ENCODE results near the gene FNBP1L.
"Not testable (repeated sequence)": the region's sequence is repeated elsewhere in the genome, so short reads cannot be mapped to it uniquely, and the experiment has no call there.

FNBP1L gene

GRCh38 chr1:93468662-93469061, 20.7 kb downstream of the FNBP1L start:
- H3K27me3 ChIP-seq (ENCODE audit: insufficient read depth, low read length, poor library complexity), result no peaks in the 10 kb centered on the region
- H2BK5ac ChIP-seq (ENCODE audit: low read length), result no peak overlapping the region
- no peak overlapping the region for H2BK120ac ChIP-seq (ENCODE audit: low read depth, low read length)
- H3K23ac ChIP-seq (ENCODE audit: low read length), result no peak overlapping the region
- H3K4me3 ChIP-seq (ENCODE audit: low read length), result no peak overlapping the region
- no peak overlapping the region for H3K4ac ChIP-seq (ENCODE audit: low read depth, low read length)
- H4K5ac ChIP-seq (ENCODE audit: low read length), result no peak overlapping the region
- no peak overlapping the region for H3K27ac ChIP-seq (ENCODE audit: low read depth, low read length)
- H4K8ac ChIP-seq (ENCODE audit: low read depth, low read length), result no peak overlapping the region
- H3K79me1 ChIP-seq (ENCODE audit: low read length), result no peaks in the 10 kb centered on the region
- no peak overlapping the region for H3K9ac ChIP-seq (ENCODE audit: low read length)
- peaks cover 4% of the 10 kb centered on the region for H3K4me1 ChIP-seq (ENCODE audit: control insufficient read depth, low read depth, low read length)
- H3K56ac ChIP-seq (ENCODE audit: low read length), result no peak overlapping the region
- H3K36me3 ChIP-seq (ENCODE audit: control insufficient read depth, insufficient read depth, low read length), result no peaks in the 10 kb centered on the region
- H3K79me2 ChIP-seq (ENCODE audit: control insufficient read depth, insufficient read depth, low read length), result peaks cover 78% of the 10 kb centered on the region
- no peak overlapping the region for H3K18ac ChIP-seq (ENCODE audit: low read length)
- H2AK5ac ChIP-seq (ENCODE audit: low read length), result no peak overlapping the region
- no peak for DNase-seq
- WGBS (ENCODE audit: extremely low coverage, insufficient coverage, low lambda C conversion rate), result no CpG with 5 or more reads among the region's 3 CpGs
- no peak overlapping the region for H3K4me2 ChIP-seq (ENCODE audit: low read length)
- no peak overlapping the region for H2BK15ac ChIP-seq (replicated peaks; ENCODE audit: low read depth)

DNA sequence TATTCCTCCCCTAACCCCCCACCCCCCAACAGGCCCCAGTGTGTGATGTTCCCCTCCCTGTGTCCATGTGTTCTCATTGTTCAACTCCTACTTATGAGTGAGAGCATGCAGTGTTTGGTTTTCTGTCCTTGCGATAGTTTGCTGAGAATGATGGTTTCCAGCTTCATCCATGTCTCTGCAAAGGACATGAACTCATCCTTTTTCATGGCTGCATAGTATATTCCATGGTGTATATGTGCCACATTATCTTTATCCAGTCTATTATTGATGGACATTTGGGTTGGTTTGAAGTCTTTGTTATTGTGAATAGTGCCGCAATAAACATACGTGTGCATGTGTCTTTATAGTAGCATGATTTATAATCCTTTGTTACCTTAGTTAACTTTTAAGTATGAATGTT, 21.3 kb downstream of the FNBP1L start:
- not testable (repeated sequence) for H2BK120ac ChIP-seq (ENCODE audit: low read depth, low read length); H3K79me1 ChIP-seq (ENCODE audit: low read length); H2BK15ac ChIP-seq (replicated peaks; ENCODE audit: low read depth); H3K4ac ChIP-seq (ENCODE audit: low read depth, low read length); H4K8ac ChIP-seq (ENCODE audit: low read depth, low read length); H2AK5ac ChIP-seq (ENCODE audit: low read length); H3K36me3 ChIP-seq (ENCODE audit: control insufficient read depth, insufficient read depth, low read length); H3K9ac ChIP-seq (ENCODE audit: low read length); H3K18ac ChIP-seq (ENCODE audit: low read length); H3K27me3 ChIP-seq (ENCODE audit: insufficient read depth, low read length, poor library complexity); H3K27ac ChIP-seq (ENCODE audit: low read depth, low read length); H3K4me2 ChIP-seq (ENCODE audit: low read length); H4K5ac ChIP-seq (ENCODE audit: low read length); DNase-seq; H3K23ac ChIP-seq (ENCODE audit: low read length); H3K4me1 ChIP-seq (ENCODE audit: control insufficient read depth, low read depth, low read length); H2BK5ac ChIP-seq (ENCODE audit: low read length); H3K4me3 ChIP-seq (ENCODE audit: low read length); H3K56ac ChIP-seq (ENCODE audit: low read length)
- WGBS (ENCODE audit: extremely low coverage, insufficient coverage, low lambda C conversion rate), result no CpG with 5 or more reads among the region's 3 CpGs
- peaks cover 79% of the 10 kb centered on the region for H3K79me2 ChIP-seq (ENCODE audit: control insufficient read depth, insufficient read depth, low read length)

DNA sequence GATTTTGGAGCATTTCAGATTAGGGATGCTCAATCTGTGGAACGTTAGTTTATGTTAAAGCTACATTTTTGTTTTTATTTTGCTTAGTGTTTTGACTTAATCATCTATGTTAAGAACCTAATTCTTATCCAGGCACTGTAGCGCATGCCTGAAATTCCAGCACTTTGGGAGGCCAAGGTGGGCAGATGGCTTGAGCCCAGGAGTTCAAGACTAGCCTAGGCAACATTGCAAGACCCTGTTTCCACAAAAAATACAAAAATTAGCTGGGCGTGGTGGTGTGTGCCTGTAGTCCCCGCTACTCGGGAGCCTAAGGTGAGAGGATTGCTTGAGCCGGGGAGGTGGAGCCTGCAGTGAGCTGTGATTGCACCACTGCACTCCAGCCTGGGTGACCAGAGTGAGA, 23.4 kb downstream of the FNBP1L start:
- Histone ChIP-seq H3K4me1 (ENCODE audit: control insufficient read depth, low read depth, low read length) (peaks cover 5% of the 10 kb centered on the region), H3K27me3 (ENCODE audit: insufficient read depth, low read length, poor library complexity) (no peaks in the 10 kb centered on the region), H3K18ac (ENCODE audit: low read length) (no peak overlapping the region), H4K5ac (ENCODE audit: low read length) (no peak overlapping the region), H3K56ac (ENCODE audit: low read length) (no peak overlapping the region), H2BK15ac (replicated peaks; ENCODE audit: low read depth) (no peak overlapping the region), H2BK5ac (ENCODE audit: low read length) (no peak overlapping the region), H3K79me2 (ENCODE audit: control insufficient read depth, insufficient read depth, low read length) (peaks cover 77% of the 10 kb centered on the region), H4K8ac (ENCODE audit: low read depth, low read length) (no peak overlapping the region), H3K4me2 (ENCODE audit: low read length) (no peak overlapping the region), H3K9ac (ENCODE audit: low read length) (no peak overlapping the region), H3K79me1 (ENCODE audit: low read length) (no peaks in the 10 kb centered on the region), H3K4ac (ENCODE audit: low read depth, low read length) (no peak overlapping the region), H3K23ac (ENCODE audit: low read length) (no peak overlapping the region), H3K4me3 (ENCODE audit: low read length) (no peak overlapping the region), H2AK5ac (ENCODE audit: low read length) (no peak overlapping the region), H2BK120ac (ENCODE audit: low read depth, low read length) (no peak overlapping the region), H3K36me3 (ENCODE audit: control insufficient read depth, insufficient read depth, low read length) (no peaks in the 10 kb centered on the region), H3K27ac (ENCODE audit: low read depth, low read length) (no peak overlapping the region)
- DNase-seq, result peak; percentile 52
- no CpG with 5 or more reads among the region's 6 CpGs for WGBS (ENCODE audit: extremely low coverage, insufficient coverage, low lambda C conversion rate)

GRCh38 chr1:93471911-93472310, 24.0 kb downstream of the FNBP1L start:
- DNase-seq, result no peak
- Histone ChIP-seq H3K27me3 (ENCODE audit: insufficient read depth, low read length, poor library complexity) (no peaks in the 10 kb centered on the region), H3K79me1 (ENCODE audit: low read length) (no peaks in the 10 kb centered on the region), H3K4me2 (ENCODE audit: low read length) (no peak overlapping the region), H3K9ac (ENCODE audit: low read length) (no peak overlapping the region), H2BK120ac (ENCODE audit: low read depth, low read length) (no peak overlapping the region), H3K36me3 (ENCODE audit: control insufficient read depth, insufficient read depth, low read length) (no peaks in the 10 kb centered on the region), H4K8ac (ENCODE audit: low read depth, low read length) (no peak overlapping the region), H3K18ac (ENCODE audit: low read length) (no peak overlapping the region), H2BK5ac (ENCODE audit: low read length) (no peak overlapping the region), H3K79me2 (ENCODE audit: control insufficient read depth, insufficient read depth, low read length) (peaks cover 78% of the 10 kb centered on the region), H3K4me3 (ENCODE audit: low read length) (no peak overlapping the region), H4K5ac (ENCODE audit: low read length) (no peak overlapping the region), H2AK5ac (ENCODE audit: low read length) (no peak overlapping the region), H2BK15ac (replicated peaks; ENCODE audit: low read depth) (no peak overlapping the region), H3K4ac (ENCODE audit: low read depth, low read length) (no peak overlapping the region), H3K23ac (ENCODE audit: low read length) (no peak overlapping the region), H3K4me1 (ENCODE audit: control insufficient read depth, low read depth, low read length) (peaks cover 5% of the 10 kb centered on the region), H3K56ac (ENCODE audit: low read length) (no peak overlapping the region), H3K27ac (ENCODE audit: low read depth, low read length) (no peak overlapping the region)
- no CpG with 5 or more reads among the region's 1 CpG for WGBS (ENCODE audit: extremely low coverage, insufficient coverage, low lambda C conversion rate)

- no peak overlapping the region for H2AK5ac ChIP-seq (ENCODE audit: low read length)
- H2BK15ac ChIP-seq (replicated peaks; ENCODE audit: low read depth), result no peak overlapping the region
- peak overlapping the region; percentile 9 for H3K9ac ChIP-seq (ENCODE audit: low read length)
- no peak overlapping the region for H3K56ac ChIP-seq (ENCODE audit: low read length)
- peaks cover 3% of the 10 kb centered on the region for H3K79me1 ChIP-seq (ENCODE audit: low read length)
- no peaks in the 10 kb centered on the region for H3K36me3 ChIP-seq (ENCODE audit: control insufficient read depth, insufficient read depth, low read length)
- no peak overlapping the region for H3K4ac ChIP-seq (ENCODE audit: low read depth, low read length)
- DNase-seq, result peak; percentile 91
- H2BK5ac ChIP-seq (ENCODE audit: low read length), result no peak overlapping the region
- H4K5ac ChIP-seq (ENCODE audit: low read length), result no peak overlapping the region
- H4K8ac ChIP-seq (ENCODE audit: low read depth, low read length), result no peak overlapping the region
- no peak overlapping the region for H3K18ac ChIP-seq (ENCODE audit: low read length)
- H3K27ac ChIP-seq (ENCODE audit: low read depth, low read length), result peak overlapping the region; percentile 79
- H2BK120ac ChIP-seq (ENCODE audit: low read depth, low read length), result no peak overlapping the region
- H3K23ac ChIP-seq (ENCODE audit: low read length), result no peak overlapping the region
- H3K4me3 ChIP-seq (ENCODE audit: low read length), result no peak overlapping the region
- no peaks in the 10 kb centered on the region for H3K27me3 ChIP-seq (ENCODE audit: insufficient read depth, low read length, poor library complexity)
- H3K4me2 ChIP-seq (ENCODE audit: low read length), result no peak overlapping the region
- no CpG with 5 or more reads among the region's 2 CpGs for WGBS (ENCODE audit: extremely low coverage, insufficient coverage, low lambda C conversion rate)
- peaks cover 77% of the 10 kb centered on the region for H3K79me2 ChIP-seq (ENCODE audit: control insufficient read depth, insufficient read depth, low read length)
- peaks cover 5% of the 10 kb centered on the region for H3K4me1 ChIP-seq (ENCODE audit: control insufficient read depth, low read depth, low read length)
Measured at GRCh38 chr1:93474321-93474720, 26.4 kb downstream of the FNBP1L start.

DNA sequence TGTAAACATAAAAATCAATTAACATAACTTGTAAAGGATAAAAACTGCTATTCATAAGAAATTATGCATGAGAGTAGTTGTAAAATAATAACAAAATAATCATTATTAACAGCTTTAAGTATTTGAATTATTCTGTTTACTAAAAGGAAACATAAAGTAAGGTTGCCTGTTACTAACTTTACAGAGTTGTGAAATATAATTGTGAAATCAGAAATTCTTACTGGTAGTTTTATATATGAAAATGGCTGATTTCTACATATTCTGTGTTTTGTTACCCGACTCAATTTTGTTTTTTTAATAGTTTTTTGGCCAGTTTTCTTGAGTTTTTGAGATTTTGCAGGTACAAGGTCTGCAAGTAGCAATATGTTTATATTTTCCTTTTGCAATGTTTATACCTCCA, 27.8 kb downstream of the FNBP1L start:
- H3K27ac ChIP-seq (ENCODE audit: low read depth, low read length), result no peak overlapping the region
- no peak overlapping the region for H3K23ac ChIP-seq (ENCODE audit: low read length)
- H2AK5ac ChIP-seq (ENCODE audit: low read length), result no peak overlapping the region
- no peak overlapping the region for H3K4me3 ChIP-seq (ENCODE audit: low read length)
- H4K5ac ChIP-seq (ENCODE audit: low read length), result no peak overlapping the region
- no peak overlapping the region for H2BK120ac ChIP-seq (ENCODE audit: low read depth, low read length)
- H3K4me1 ChIP-seq (ENCODE audit: control insufficient read depth, low read depth, low read length), result peaks cover 5% of the 10 kb centered on the region
- H3K79me2 ChIP-seq (ENCODE audit: control insufficient read depth, insufficient read depth, low read length), result peaks cover 70% of the 10 kb centered on the region
- H3K9ac ChIP-seq (ENCODE audit: low read length), result no peak overlapping the region
- H2BK15ac ChIP-seq (replicated peaks; ENCODE audit: low read depth), result no peak overlapping the region
- H3K56ac ChIP-seq (ENCODE audit: low read length), result no peak overlapping the region
- H3K36me3 ChIP-seq (ENCODE audit: control insufficient read depth, insufficient read depth, low read length), result no peaks in the 10 kb centered on the region
- DNase-seq, result no peak
- WGBS (ENCODE audit: extremely low coverage, insufficient coverage, low lambda C conversion rate), result no CpG with 5 or more reads among the region's 1 CpG
- H3K79me1 ChIP-seq (ENCODE audit: low read length), result peaks cover 3% of the 10 kb centered on the region
- no peak overlapping the region for H3K4me2 ChIP-seq (ENCODE audit: low read length)
- H3K27me3 ChIP-seq (ENCODE audit: insufficient read depth, low read length, poor library complexity), result no peaks in the 10 kb centered on the region
- H2BK5ac ChIP-seq (ENCODE audit: low read length), result no peak overlapping the region
- H3K18ac ChIP-seq (ENCODE audit: low read length), result no peak overlapping the region
- H3K4ac ChIP-seq (ENCODE audit: low read depth, low read length), result no peak overlapping the region
- H4K8ac ChIP-seq (ENCODE audit: low read depth, low read length), result no peak overlapping the region
